D721Med (cell line): ENCODE results near the gene PXYLP1.

Experiments used
- DNase-seq: peaks from one replicate; pipeline ENCODE4 v3.0.0; 2011; ENCODE audit warnings: low spot score; ENCODE audit not compliant: insufficient read length
- FAIRE-seq: peaks from 2 replicates; lab custom pipeline; 2011; peaks lifted over from hg19 to GRCh38; lab: Jason Lieb, UNC
- TF ChIP-seq, protein P1 (sequence below): IDR thresholded peaks from 2 replicates; pipeline ENCODE4 v1.5.1; 2012; ENCODE audit warnings: mild to moderate bottlenecking, control low read depth; ENCODE audit not compliant: insufficient read depth; ENCODE audit errors: missing control alignments

PXYLP1 gene

DNA sequence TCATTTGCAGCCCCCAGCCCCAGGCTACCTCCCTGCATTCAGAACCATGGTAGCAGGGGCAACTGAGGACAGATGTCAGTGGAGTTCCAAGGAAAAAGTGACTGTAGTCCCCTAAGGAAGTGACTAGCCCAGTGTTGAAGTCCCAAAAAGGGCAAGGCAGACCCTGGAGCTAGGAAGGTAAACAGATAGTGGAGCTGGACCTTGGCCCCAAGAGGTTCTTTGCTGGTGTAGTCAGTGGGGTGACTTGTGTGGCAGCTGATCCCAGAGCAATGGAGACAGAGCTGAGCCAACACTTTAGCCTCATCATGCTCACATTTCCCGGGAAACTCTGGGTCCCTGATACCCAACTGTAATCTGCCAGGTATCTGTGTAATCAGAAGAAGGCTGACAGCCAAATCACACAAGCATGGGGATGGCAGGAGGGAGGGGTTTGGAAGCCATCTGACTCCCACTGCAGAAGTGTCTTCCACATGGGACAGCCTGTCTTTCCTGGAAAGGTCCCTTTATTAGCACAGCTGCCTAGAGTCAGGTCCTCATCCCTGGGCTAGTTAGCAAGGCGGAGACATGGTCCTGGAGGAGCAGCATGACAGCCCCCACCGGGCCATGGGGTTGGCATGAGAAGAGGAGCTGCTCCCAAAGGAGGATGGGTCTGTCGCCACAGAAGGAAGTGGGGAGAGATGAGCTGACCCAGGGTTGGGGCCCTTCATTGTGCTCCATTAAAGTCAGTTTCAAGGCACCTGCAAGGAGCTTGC, 39.8 kb downstream of the PXYLP1 start:
- no peak for DNase-seq
- TF ChIP-seq, protein P1, sequence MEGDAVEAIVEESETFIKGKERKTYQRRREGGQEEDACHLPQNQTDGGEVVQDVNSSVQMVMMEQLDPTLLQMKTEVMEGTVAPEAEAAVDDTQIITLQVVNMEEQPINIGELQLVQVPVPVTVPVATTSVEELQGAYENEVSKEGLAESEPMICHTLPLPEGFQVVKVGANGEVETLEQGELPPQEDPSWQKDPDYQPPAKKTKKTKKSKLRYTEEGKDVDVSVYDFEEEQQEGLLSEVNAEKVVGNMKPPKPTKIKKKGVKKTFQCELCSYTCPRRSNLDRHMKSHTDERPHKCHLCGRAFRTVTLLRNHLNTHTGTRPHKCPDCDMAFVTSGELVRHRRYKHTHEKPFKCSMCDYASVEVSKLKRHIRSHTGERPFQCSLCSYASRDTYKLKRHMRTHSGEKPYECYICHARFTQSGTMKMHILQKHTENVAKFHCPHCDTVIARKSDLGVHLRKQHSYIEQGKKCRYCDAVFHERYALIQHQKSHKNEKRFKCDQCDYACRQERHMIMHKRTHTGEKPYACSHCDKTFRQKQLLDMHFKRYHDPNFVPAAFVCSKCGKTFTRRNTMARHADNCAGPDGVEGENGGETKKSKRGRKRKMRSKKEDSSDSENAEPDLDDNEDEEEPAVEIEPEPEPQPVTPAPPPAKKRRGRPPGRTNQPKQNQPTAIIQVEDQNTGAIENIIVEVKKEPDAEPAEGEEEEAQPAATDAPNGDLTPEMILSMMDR, result no peak
- FAIRE-seq, result no peak

DNA sequence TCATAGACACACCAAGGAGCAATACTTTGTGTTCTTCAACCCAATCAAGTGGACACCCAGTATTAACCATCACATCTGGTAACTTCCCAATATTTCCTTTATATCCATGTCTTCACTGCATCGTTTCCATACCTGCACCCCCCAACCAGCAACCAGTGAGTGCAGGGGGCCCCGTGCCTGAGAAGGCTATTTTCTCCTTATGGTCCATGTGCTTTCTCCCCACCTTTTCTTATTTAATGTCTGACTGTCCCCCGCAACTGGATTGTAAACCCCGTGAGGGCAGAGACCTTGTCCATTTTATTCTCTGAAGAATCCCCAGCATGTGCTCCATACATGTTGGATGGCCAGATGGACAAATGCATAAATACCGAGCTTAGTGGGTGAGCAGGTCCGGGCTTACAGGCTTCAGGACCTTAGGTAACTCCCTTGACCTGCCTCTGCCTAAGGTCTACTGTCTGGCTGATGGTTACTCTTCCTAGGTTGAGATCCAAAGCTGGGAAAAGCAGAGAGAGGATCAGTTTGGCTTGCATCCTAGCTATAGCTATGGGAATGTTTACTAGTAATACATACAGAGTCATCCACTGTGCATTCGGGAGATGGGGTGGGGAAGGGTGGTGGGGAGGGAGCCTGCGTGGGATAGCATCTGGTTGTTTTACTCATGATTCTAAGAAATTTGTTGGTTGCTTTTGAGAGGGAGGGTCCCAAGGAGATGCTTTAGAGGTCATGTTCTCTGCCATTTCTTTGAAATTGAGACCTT, 41.5 kb downstream of the PXYLP1 start:
- TF ChIP-seq, protein P1, result no peak
- FAIRE-seq, result no peak

DNA sequence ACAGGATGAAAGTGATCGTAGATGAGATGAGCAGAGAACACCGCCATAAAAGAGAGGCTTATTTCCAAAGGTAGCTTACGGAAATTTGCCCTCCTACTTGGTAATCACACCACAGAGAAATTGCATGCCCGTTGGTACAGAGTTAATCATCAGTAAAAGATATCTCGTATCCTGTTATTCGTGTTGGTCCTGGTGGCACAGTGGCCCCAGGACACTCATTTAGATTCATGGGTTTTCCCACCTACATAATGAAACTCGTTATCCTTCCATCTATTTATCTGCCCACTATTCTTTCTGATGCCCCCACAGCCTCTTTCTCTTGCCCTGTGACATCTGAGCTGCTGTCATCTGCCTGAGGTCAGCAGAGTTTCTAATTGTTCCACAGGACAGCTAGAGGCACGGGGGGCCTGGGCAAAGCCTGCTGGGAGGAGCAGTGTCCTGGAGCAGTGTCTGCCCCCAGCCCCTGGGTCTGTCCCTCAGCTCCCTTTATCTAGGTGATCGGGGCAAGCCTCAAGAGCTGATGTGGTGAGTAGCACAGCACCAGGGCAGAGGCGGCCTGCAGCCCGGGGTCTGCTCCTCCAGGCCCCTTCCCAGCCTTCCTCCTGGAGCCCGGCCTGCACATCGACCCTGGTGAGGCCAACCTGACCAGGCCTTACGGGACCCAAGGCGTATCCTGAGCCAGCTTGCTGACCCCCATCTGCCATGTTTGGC, 42.2 kb downstream of the PXYLP1 start:
- TF ChIP-seq, protein P1, result no peak
- FAIRE-seq, result no peak

More for the DNA sequence above, 41.5 kb downstream of the PXYLP1 start:
- no peak for DNase-seq

DNA sequence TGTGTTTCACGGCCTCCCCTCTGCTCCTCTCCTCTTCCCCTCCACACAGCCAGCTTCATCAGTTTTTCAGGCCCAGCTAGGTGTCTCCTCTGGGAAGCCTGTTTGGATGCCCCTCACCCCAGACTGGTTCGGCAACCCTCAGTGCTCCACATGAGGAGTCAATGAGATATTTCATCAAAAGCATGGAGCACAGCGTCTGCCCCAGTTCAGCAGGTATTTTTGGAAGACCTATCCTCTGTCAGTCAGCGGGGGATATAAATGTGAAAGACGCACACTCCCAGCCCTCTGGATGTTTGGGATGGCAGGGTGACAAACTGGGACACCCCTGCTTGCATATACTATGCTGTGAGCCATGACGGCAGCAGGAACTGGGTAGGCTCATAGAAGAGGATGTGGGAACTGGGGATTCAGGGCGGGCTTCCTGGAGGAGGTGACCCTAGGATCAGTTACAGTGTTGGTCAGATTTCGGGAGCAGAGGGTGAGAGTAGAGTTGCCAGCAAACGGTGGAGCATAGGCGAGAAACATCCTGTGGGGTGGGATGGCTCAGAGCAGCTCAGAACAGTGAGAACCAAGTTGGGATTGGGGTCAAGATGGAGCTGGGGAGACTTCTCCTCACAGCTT, 42.9 kb downstream of the PXYLP1 start:
- DNase-seq (no peak), FAIRE-seq (no peak)
- TF ChIP-seq, protein P1, result no peak

More for the DNA sequence above, 42.2 kb downstream of the PXYLP1 start:
- DNase-seq, result no peak

DNA sequence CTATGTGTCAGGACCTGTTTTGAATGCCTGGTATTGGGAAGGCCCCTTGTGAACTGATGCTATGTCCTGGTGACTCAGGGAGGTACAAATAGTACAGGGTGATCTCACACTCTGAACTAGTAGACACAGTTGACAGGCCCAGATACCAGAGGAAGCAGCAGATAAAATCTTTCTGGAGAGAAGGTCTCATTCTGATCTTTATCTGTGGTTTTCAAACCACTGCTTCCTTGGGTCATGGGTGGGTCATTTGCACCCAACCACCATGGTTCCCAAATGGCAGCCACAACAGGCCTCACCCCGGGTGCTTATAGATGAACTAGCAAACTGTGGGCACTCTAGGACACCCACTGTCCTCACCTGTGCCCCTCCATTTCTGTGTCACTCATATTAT, 43.4 kb downstream of the PXYLP1 start:
- no peak for DNase-seq
- FAIRE-seq, result no peak
- TF ChIP-seq, protein P1, result no peak

DNA sequence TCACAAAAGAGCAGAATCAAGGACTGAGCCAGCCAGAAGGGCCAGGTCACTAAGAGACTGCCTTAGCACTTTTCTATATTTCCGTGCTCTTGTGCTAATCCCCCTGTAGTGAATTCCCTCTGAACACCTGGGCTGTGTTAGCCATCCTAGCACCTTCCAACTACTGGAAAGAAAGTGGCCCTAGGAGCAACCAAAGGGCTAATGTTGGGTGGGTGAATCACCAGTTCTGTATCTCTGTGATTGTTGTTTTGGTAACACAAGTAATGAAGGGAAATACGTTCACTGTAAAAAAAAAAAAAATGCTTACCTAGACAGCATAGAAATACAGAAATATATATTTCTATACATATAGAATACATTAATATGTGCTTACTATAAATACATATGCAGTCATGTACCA, 43.9 kb downstream of the PXYLP1 start:
- DNase-seq, result no peak
- no peak for FAIRE-seq
- TF ChIP-seq, protein P1, result no peak
